ENCODE measurements around the gene SDK1. TPM values are rescaled to one million over a fixed set of nuclear protein-coding genes. Genes with fewer than 3 reads are reported as not detected.

Gene SDK1
- total and polyA plus RNA-seq, 2 experiments from 2014 or later: 2.1 to 10.0 TPM

GRCh38 chr7:4135301-4135700 is 834.2 kb downstream of the SDK1 start:
- no peaks in the 10 kb centered on the region for H3K36me3 ChIP-seq (ENCODE audit: insufficient read depth)
- H3K27me3 ChIP-seq (ENCODE audit: insufficient read depth): no peaks in the 10 kb centered on the region
- no peak overlapping the region for H2AFZ ChIP-seq
- DNase-seq (ENCODE audit: low spot score) (no peak), ATAC-seq (no peak)
- no peaks in the 10 kb centered on the region for H3F3A ChIP-seq (replicated peaks; ENCODE audit: low read depth)
- no peak overlapping the region for H3K4me3 ChIP-seq
- peaks cover 6% of the 10 kb centered on the region for H3K27me3 Mint-ChIP-seq (ENCODE audit: insufficient read depth, low read depth, poor library complexity)
- no peaks in the 10 kb centered on the region; the same call in 2 of the 3 replicates for H3K9me3 Mint-ChIP-seq
- H3K4me1 ChIP-seq (ENCODE audit: insufficient read depth): peaks cover 15% of the 10 kb centered on the region
- H3K27ac Mint-ChIP-seq: peak overlapping the region; percentile 84; the same call in 1 of the 2 replicates
- H3K4me2 ChIP-seq: 0 out of 2 replicates have a peak overlapping the region, but pooled peaks have one; percentile 7
- no peaks in the 10 kb centered on the region for H4K20me1 ChIP-seq (replicated peaks; ENCODE audit: insufficient read depth)
- H3K4me1 Mint-ChIP-seq: peaks cover 57% of the 10 kb centered on the region
- TF ChIP-seq ETS1 (IDR thresholded peaks at IDR 0.05) (no peak), CTCF (conservative IDR thresholded peaks at IDR 0.05; ENCODE audit: low read depth in 2 of 2) (no peak)
- H3K9me2 ChIP-seq (ENCODE audit: insufficient read depth): no peaks in the 10 kb centered on the region
- H3K79me2 ChIP-seq (replicated peaks; ENCODE audit: insufficient read depth): no peaks in the 10 kb centered on the region
- H3K4me3 Mint-ChIP-seq: no peak overlapping the region
- no peak overlapping the region for H3K27ac ChIP-seq (ENCODE audit: low read depth)
- no peaks in the 10 kb centered on the region; the same call in 2 of the 3 replicates for H3K36me3 Mint-ChIP-seq (ENCODE audit: low read depth)

GRCh38 chr7:4136036-4136435 is 835.0 kb downstream of the SDK1 start:
- H3K4me3 Mint-ChIP-seq: no peak overlapping the region
- Histone ChIP-seq H3K4me1 (ENCODE audit: insufficient read depth) (peaks cover 11% of the 10 kb centered on the region), H3K27ac (ENCODE audit: low read depth) (no peak overlapping the region; the same call in 1 of the 2 replicates), H2AFZ (peak overlapping the region; percentile 66; the same call in 1 of the 2 replicates), H3K4me3 (no peak overlapping the region), H3K9me2 (ENCODE audit: insufficient read depth) (no peaks in the 10 kb centered on the region), H3F3A (replicated peaks; ENCODE audit: low read depth) (no peaks in the 10 kb centered on the region), H4K20me1 (replicated peaks; ENCODE audit: insufficient read depth) (no peaks in the 10 kb centered on the region), H3K4me2 (peak overlapping the region; percentile 7; the same call in 1 of the 2 replicates), H3K79me2 (replicated peaks; ENCODE audit: insufficient read depth) (no peaks in the 10 kb centered on the region), H3K27me3 (ENCODE audit: insufficient read depth) (no peaks in the 10 kb centered on the region), H3K36me3 (ENCODE audit: insufficient read depth) (no peaks in the 10 kb centered on the region)
- H3K9me3 Mint-ChIP-seq: no peaks in the 10 kb centered on the region; the same call in 2 of the 3 replicates
- H3K36me3 Mint-ChIP-seq (ENCODE audit: low read depth): no peaks in the 10 kb centered on the region; the same call in 2 of the 3 replicates
- peak overlapping the region; percentile 84 for H3K27ac Mint-ChIP-seq
- TF ChIP-seq ETS1 (IDR thresholded peaks at IDR 0.05) (no peak), CREB1 (CRISPR knock-in tag; IDR thresholded peaks at IDR 0.05; ENCODE audit: low read depth) (peak; percentile 68), EZH2phosphoT487 (IDR thresholded peaks at IDR 0.05; ENCODE audit: unreplicated experiment) (no peak), CTCF (conservative IDR thresholded peaks at IDR 0.05; ENCODE audit: low read depth in 2 of 2) (no peak)
- peaks cover 55% of the 10 kb centered on the region for H3K4me1 Mint-ChIP-seq
- ATAC-seq: peak; percentile 74
- peaks cover 5% of the 10 kb centered on the region for H3K27me3 Mint-ChIP-seq (ENCODE audit: insufficient read depth, low read depth, poor library complexity)
- peak; percentile 53 for DNase-seq (ENCODE audit: low spot score)

All from GM23338 (cell line).